GM18951 (cell line): ENCODE data around the gene RILPL1.
"Not testable (repeated sequence)": the region's sequence is repeated elsewhere in the genome, so short reads cannot be mapped to it uniquely, and the experiment has no call there.

Experiments used
- POLR2A ChIP-seq: IDR thresholded peaks from 4 replicates; pipeline ENCODE4 v1.6.1; 2011; ENCODE audit warnings: mild to moderate bottlenecking; ENCODE audit not compliant: insufficient read length, insufficient read depth; ENCODE audit errors: extremely low read depth
- in situ Hi-C: fragments of 300-500 bp; cut with MboI; formaldehyde crosslinking; loops from one replicate; pipeline ENCODE4 v1.12.0; 2022; ENCODE audit warnings: low sequenced_read_pairs, mixed read lengths, inconsistent platforms; ENCODE audit not compliant: unreplicated experiment

Gene RILPL1

GRCh38 chr12:123494124-123494851, 39.2 kb downstream of the RILPL1 start:
- TF ChIP-seq POLR2A = no peak
- in situ Hi-C loops = no loop called here

GRCh38 chr12:123492339-123493039, 41.0 kb downstream of the RILPL1 start:
- in situ Hi-C loops = not testable (repeated sequence)

GRCh38 chr12:123491481-123491880, 42.0 kb downstream of the RILPL1 start:
- in situ Hi-C loops = no loop called here
- TF ChIP-seq POLR2A = no peak

- no peak for TF ChIP-seq POLR2A
- in situ Hi-C loops = no loop called here
Measured at GRCh38 chr12:123491056-123491455, 42.5 kb downstream of the RILPL1 start.

GRCh38 chr12:123490089-123490488, 43.4 kb downstream of the RILPL1 start:
- in situ Hi-C loops = no loop called here
- no peak for TF ChIP-seq POLR2A

GRCh38 chr12:123489580-123489979, 43.9 kb downstream of the RILPL1 start:
- no peak for TF ChIP-seq POLR2A
- in situ Hi-C loops = no loop called here

- TF ChIP-seq POLR2A = no peak
- in situ Hi-C loops = no loop called here
Measured at GRCh38 chr12:123488539-123489230, 44.8 kb downstream of the RILPL1 start.

- TF ChIP-seq POLR2A = no peak
Measured at GRCh38 chr12:123487428-123487827, 46.1 kb downstream of the RILPL1 start.

GRCh38 chr12:123485756-123486155, 47.8 kb downstream of the RILPL1 start:
- no peak for TF ChIP-seq POLR2A
- in situ Hi-C loops = no loop called here

More at GRCh38 chr12:123487428-123487827, 46.1 kb downstream of the RILPL1 start:
- in situ Hi-C loops = no loop called here

- in situ Hi-C loops = no loop called here
- TF ChIP-seq POLR2A = no peak
Measured at GRCh38 chr12:123483602-123484248, 49.8 kb downstream of the RILPL1 start.

- no peak for TF ChIP-seq POLR2A
Measured at GRCh38 chr12:123482876-123483275, 50.6 kb downstream of the RILPL1 start.

GRCh38 chr12:123481251-123481650, 52.3 kb downstream of the RILPL1 start:
- in situ Hi-C loops = not testable (repeated sequence)

More at GRCh38 chr12:123482876-123483275, 50.6 kb downstream of the RILPL1 start:
- in situ Hi-C loops = no loop called here

GRCh38 chr12:123479442-123480180, 53.9 kb downstream of the RILPL1 start:
- no peak for TF ChIP-seq POLR2A
- in situ Hi-C loops = no loop called here

GRCh38 chr12:123478762-123479161, 54.8 kb downstream of the RILPL1 start:
- no peak for TF ChIP-seq POLR2A
- in situ Hi-C loops = no loop called here
